NCI-H446 (cell line): ENCODE data around the gene PCDHA1.

Experiments
- DNase-seq, 2 experiments: peaks; one replicate each; lab custom pipeline; 2025; lab: John Stamatoyannopoulos, UW

The PCDHA1 gene

GRCh38 chr5:140988608-140989007 is 202.7 kb downstream of the PCDHA1 start:
- DNase-seq: no peak

- no peak for DNase-seq
Observed at GRCh38 chr5:140989254-140990020, 203.5 kb downstream of the PCDHA1 start.

GRCh38 chr5:140992828-140993227 is 206.9 kb downstream of the PCDHA1 start:
- no peak for DNase-seq

GRCh38 chr5:140996060-140996459 is 210.1 kb downstream of the PCDHA1 start:
- DNase-seq: peak; percentile 14 to 76

- no peak for DNase-seq
Observed at GRCh38 chr5:140998921-140999410, 213.0 kb downstream of the PCDHA1 start.

- DNase-seq: no peak
Observed at GRCh38 chr5:141001446-141001843, 215.5 kb downstream of the PCDHA1 start.

- DNase-seq: no peak
Observed at GRCh38 chr5:141001844-141002604, 216.1 kb downstream of the PCDHA1 start.

GRCh38 chr5:141002605-141002965 is 216.6 kb downstream of the PCDHA1 start:
- no peak for DNase-seq

- DNase-seq: peak; percentile 20 to 55
Observed at GRCh38 chr5:141003031-141003430, 217.1 kb downstream of the PCDHA1 start.

- DNase-seq: peak; percentile 50 to 78
Observed at GRCh38 chr5:141003791-141004611, 218.1 kb downstream of the PCDHA1 start.

- DNase-seq: no peak
Observed at GRCh38 chr5:141007791-141008190, 221.9 kb downstream of the PCDHA1 start.

GRCh38 chr5:141010047-141010793 is 224.3 kb downstream of the PCDHA1 start:
- DNase-seq: no peak

- no peak for DNase-seq
Observed at GRCh38 chr5:141017943-141018342, 232.0 kb downstream of the PCDHA1 start.

GRCh38 chr5:141022384-141022783 is 236.4 kb downstream of the PCDHA1 start:
- DNase-seq: no peak

GRCh38 chr5:141031006-141031405 is 245.1 kb downstream of the PCDHA1 start:
- DNase-seq: no peak

- DNase-seq: no peak
Observed at GRCh38 chr5:141032626-141033025, 246.7 kb downstream of the PCDHA1 start.

GRCh38 chr5:141039061-141039460 is 253.1 kb downstream of the PCDHA1 start:
- no peak for DNase-seq

GRCh38 chr5:141039517-141039916 is 253.6 kb downstream of the PCDHA1 start:
- peak; percentile 52 to 72 for DNase-seq

GRCh38 chr5:141040093-141040770 is 254.3 kb downstream of the PCDHA1 start:
- DNase-seq: peak; percentile 78 to 81

GRCh38 chr5:141040771-141041426 is 255.0 kb downstream of the PCDHA1 start:
- peak; percentile 98 to 99 for DNase-seq

GRCh38 chr5:141041427-141041785 is 255.5 kb downstream of the PCDHA1 start:
- no peak for DNase-seq
